Small intestine (tissue), 16 donors: Measurements from ENCODE around the gene XPC. TPM values are rescaled to one million over a fixed set of nuclear protein-coding genes. Genes with fewer than 3 reads are reported as not detected.
"Not testable (repeated sequence)": the region's sequence is repeated elsewhere in the genome, so short reads cannot be mapped to it uniquely, and the experiment has no call there.

Experiments used
- DNase-seq, 2 donors: peaks; one replicate each; pipeline versions ENCODE4 v3.0.0 to v3.0.0-alpha.2; 2013
- FAIRE-seq: peaks from 2 replicates; lab custom pipeline; 2012; peaks lifted over from hg19 to GRCh38; lab: Jason Lieb, UNC
- H3K27ac ChIP-seq, 3 donors: one replicate each; pipeline ENCODE4 v1.5.1; 2013; ENCODE audit warnings: low read length in 2 of 3, mild to moderate bottlenecking in 2 of 3, control low read depth in 1 of 3, inconsistent platforms in 1 of 3, low read depth in 1 of 3, moderate library complexity in 1 of 3
- H3K27me3 ChIP-seq, 3 donors: one replicate each; pipeline ENCODE4 v1.6.1; 2013; ENCODE audit warnings: low read length in 3 of 3, inconsistent platforms in 1 of 3; ENCODE audit not compliant: control insufficient read depth in 3 of 3, insufficient read depth in 3 of 3
- H3K36me3 ChIP-seq, 3 donors: one replicate each; pipeline ENCODE4 v1.6.1; 2013; ENCODE audit warnings: low read length in 3 of 3, inconsistent platforms in 1 of 3, low read depth in 1 of 3, mild to moderate bottlenecking in 1 of 3, moderate library complexity in 1 of 3; ENCODE audit not compliant: control insufficient read depth in 3 of 3, insufficient read depth in 2 of 3
- H3K4me1 ChIP-seq, 3 donors: one replicate each; pipeline ENCODE4 v1.6.1; 2013; ENCODE audit warnings: low read length in 2 of 3, inconsistent platforms in 1 of 3, low read depth in 1 of 3, mild to moderate bottlenecking in 1 of 3, moderate library complexity in 1 of 3; ENCODE audit not compliant: control insufficient read depth in 3 of 3, insufficient read depth in 2 of 3
- H3K4me3 ChIP-seq, 3 donors: one replicate each; pipeline ENCODE4 v1.5.1; 2013; ENCODE audit warnings: low read length in 3 of 3, control low read depth in 1 of 3, inconsistent platforms in 1 of 3, low read depth in 1 of 3, mild to moderate bottlenecking in 1 of 3, moderate library complexity in 1 of 3
- H3K9me3 ChIP-seq, 2 donors: one replicate each; pipeline ENCODE4 v1.6.1; 2013; ENCODE audit warnings: low read depth in 1 of 2, low read length in 1 of 2; ENCODE audit not compliant: control insufficient read depth in 2 of 2, insufficient read depth in 1 of 2
- WGBS, 3 donors: extraction: QIAGEN DNeasy Blood & Tissue Kit; methylation state at CpG; one replicate each; pipeline ENCODE4 v1.1.7; 2013; 5-methylcytosine and 5-hydroxymethylcytosine counted together
- long read RNA-seq, 10 donors: transcript quantifications; one replicate each; lab custom pipeline, GENCODE V29; 2026
- polyA plus RNA-seq, 4 donors: library from polyadenylated mRNA; stranded (reverse) in 3 of 4; unstranded in 1 of 4; fragments of 200-250 nt in 3 of 4; fragments of 120-200 nt in 1 of 4; gene quantifications; one replicate each; pipeline versions ENCODE4 v1.2.1 to v1.2.3, GENCODE V29; 2013
- donor health status: healthy with polysubstance abuse.
- donor health status: control.
- donor health status: control.
- donor health status: Bipolar disorder and iron deficiency.
- donor health status: healthy.

Gene XPC
- polyA plus RNA-seq, result 10 to 100 TPM; 17.3 to 38.6 (median 24.4) TPM
- long read RNA-seq, donor 1, result 0 reads
- long read RNA-seq, donor 2, partial matches to known transcripts, result 0 of 2 reads
- long read RNA-seq, donor 2, other reads (novel, unspliced or antisense), result 0 of 2 reads
- long read RNA-seq, donor 3, partial matches to known transcripts, result 0 of 1 reads
- long read RNA-seq, donor 3, other reads (novel, unspliced or antisense), result 0 of 1 reads
- long read RNA-seq, donor 4, result 0 reads
- long read RNA-seq, donor 5, result 0 reads
- long read RNA-seq, donor 6, partial matches to known transcripts, result 45 of 106 reads
- long read RNA-seq, donor 6, other reads (novel, unspliced or antisense), result 59 of 106 reads
- long read RNA-seq, donor 7, result 0 reads
- long read RNA-seq, donor 8, result 0 reads
- long read RNA-seq, donor 9, result 0 reads
- long read RNA-seq, donor 10, partial matches to known transcripts, result 0 of 4 reads
- long read RNA-seq, donor 10, other reads (novel, unspliced or antisense), result 0 of 4 reads

- Histone ChIP-seq H3K27me3 (no peaks in the 10 kb centered on the region), H3K4me1 (peaks cover 8 to 16% (median 10%) of the 10 kb centered on the region in 3 donors), H3K27ac (peak within 1 kb of the TSS; percentile 93 to 97 (median 95)), H3K4me3 (peak within 1 kb of the TSS; percentile 75 to 91 (median 79)), H3K9me3 (no peaks in the 10 kb centered on the region), H3K36me3 (peaks cover 0 to 4% (median 2%) of the 10 kb centered on the region in 3 donors)
- FAIRE-seq (peak; percentile 41), DNase-seq (peak; percentile 99)
- WGBS, 3 donors, result 0 to 1% (median 0%) methylated on average over 73 to 78 of the region's 78 CpGs
Measured at GRCh38 chr3:14178247-14179113, at the start of gene XPC, which contains the start of gene LSM3. Gene XPC (minus strand): TSS chr3:14178601. CDS start chr3:14178568, 33 bp downstream. Gene LSM3 (plus strand): TSS chr3:14178817. CDS start chr3:14178861, 44 bp downstream.

- Histone ChIP-seq H3K4me3 (no peak overlapping the region), H3K27ac (peak overlapping the region in 2 of 3 donors; percentile 59 to 62), H3K4me1 (peaks cover 4 to 69% (median 9%) of the 10 kb centered on the region in 3 donors), H3K9me3 (no peaks in the 10 kb centered on the region), H3K36me3 (no peaks in the 10 kb centered on the region), H3K27me3 (no peaks in the 10 kb centered on the region)
- 9 to 38% (median 32%) methylated on average over 1 of the region's 1 CpG for WGBS, 3 donors
- DNase-seq, result peak; percentile 88 to 95
- FAIRE-seq, result no peak
Measured at GRCh38 chr3:14227856-14228255, 49.5 kb upstream of the XPC start.

- H3K9me3 ChIP-seq, H3K4me3 ChIP-seq, FAIRE-seq, H3K27me3 ChIP-seq, H3K36me3 ChIP-seq: not testable (repeated sequence)
- peak overlapping the region; percentile 22 to 63 (median 23) for H3K27ac ChIP-seq
- 17 to 57% (median 33%) methylated on average over 3 of the region's 3 CpGs for WGBS, 3 donors
- peak in 1 of 2 donors; percentile 63 for DNase-seq
- H3K4me1 ChIP-seq, result peaks cover 4 to 54% (median 5%) of the 10 kb centered on the region in 3 donors
Measured at GRCh38 chr3:14226351-14226750, 48.0 kb upstream of the XPC start.

- Histone ChIP-seq H3K27ac (peak overlapping the region in 2 of 3 donors; percentile 5 to 7), H3K36me3 (no peaks in the 10 kb centered on the region), H3K9me3 (no peaks in the 10 kb centered on the region), H3K27me3 (no peaks in the 10 kb centered on the region), H3K4me3 (no peak overlapping the region), H3K4me1 (peaks cover 4 to 52% (median 5%) of the 10 kb centered on the region in 3 donors)
- FAIRE-seq, result no peak
- 31 to 48% (median 41%) methylated on average over 9 of the region's 9 CpGs for WGBS, 3 donors
- no peak for DNase-seq
Measured at GRCh38 chr3:14225421-14225820, 47.0 kb upstream of the XPC start.

- Histone ChIP-seq H3K4me1 (peaks cover 4 to 52% (median 5%) of the 10 kb centered on the region in 3 donors), H3K4me3 (no peak overlapping the region), H3K36me3 (no peaks in the 10 kb centered on the region), H3K27ac (no peak overlapping the region), H3K9me3 (no peaks in the 10 kb centered on the region), H3K27me3 (no peaks in the 10 kb centered on the region)
- 32 to 42% (median 40%) methylated on average over 6 of the region's 6 CpGs for WGBS, 3 donors
- no peak for FAIRE-seq
- DNase-seq, result no peak
Measured at GRCh38 chr3:14224895-14225294, 46.5 kb upstream of the XPC start.

- H3K9me3 ChIP-seq, result no peaks in the 10 kb centered on the region
- DNase-seq, result no peak
- 59 to 76% (median 65%) methylated on average over 1 of the region's 1 CpG for WGBS, 3 donors
- H3K27ac ChIP-seq, result peak overlapping the region in 1 of 3 donors; percentile 28
- no peak for FAIRE-seq
- H3K27me3 ChIP-seq, result no peaks in the 10 kb centered on the region
- H3K36me3 ChIP-seq, result no peaks in the 10 kb centered on the region
- peaks cover 4 to 46% (median 5%) of the 10 kb centered on the region in 3 donors for H3K4me1 ChIP-seq
- no peak overlapping the region for H3K4me3 ChIP-seq
Measured at GRCh38 chr3:14223595-14223994, 45.2 kb upstream of the XPC start.

- Histone ChIP-seq H3K4me3 (no peak overlapping the region), H3K9me3 (no peaks in the 10 kb centered on the region), H3K4me1 (peaks cover 2 to 41% (median 5%) of the 10 kb centered on the region in 3 donors), H3K36me3 (no peaks in the 10 kb centered on the region), H3K27ac (no peak overlapping the region), H3K27me3 (no peaks in the 10 kb centered on the region)
- DNase-seq (no peak), FAIRE-seq (no peak)
- 70 to 92% (median 85%) methylated on average over 3 of the region's 3 CpGs for WGBS, 3 donors
Measured at GRCh38 chr3:14222900-14223594, 44.6 kb upstream of the XPC start.
